SU-DHL-6 (cell line): ENCODE measurements around the gene CAMK2N2.

Source experiments
- CTCF ChIP-seq: fragments of 200-600 bp; sonication (generic); IDR thresholded peaks from one replicate; pipeline ENCODE4 v1.5.1; 2017; ENCODE audit warnings: antibody characterized with exemption, mild to moderate bottlenecking, low read length, moderate library complexity; ENCODE audit not compliant: insufficient read depth, poor library complexity, severe bottlenecking
- EZH2phosphoT487 ChIP-seq: fragments of 200-600 bp; sonication (generic), shearing (Covaris generic); conservative IDR thresholded peaks from 2 replicates; pipeline ENCODE4 v1.6.1; 2018; ENCODE audit warnings: mild to moderate bottlenecking, antibody characterized with exemption, low read length, moderate library complexity, mixed read lengths

GRCh38 chr3:184234671-184235380, 26.5 kb downstream of the CAMK2N2 start:
- TF ChIP-seq CTCF (no peak), EZH2phosphoT487 (no peak)
